ENCODE data around the gene ILDR1. TPM values are rescaled to one million over a fixed set of nuclear protein-coding genes. Genes with fewer than 3 reads are reported as not detected.
"Not testable (repeated sequence)": the region's sequence is repeated elsewhere in the genome, so short reads cannot be mapped to it uniquely, and the experiment has no call there.

The ILDR1 gene
- total RNA-seq, 4 donors from 2014 or later: 1.9 to 3.7 (median 2.3) TPM

DNA sequence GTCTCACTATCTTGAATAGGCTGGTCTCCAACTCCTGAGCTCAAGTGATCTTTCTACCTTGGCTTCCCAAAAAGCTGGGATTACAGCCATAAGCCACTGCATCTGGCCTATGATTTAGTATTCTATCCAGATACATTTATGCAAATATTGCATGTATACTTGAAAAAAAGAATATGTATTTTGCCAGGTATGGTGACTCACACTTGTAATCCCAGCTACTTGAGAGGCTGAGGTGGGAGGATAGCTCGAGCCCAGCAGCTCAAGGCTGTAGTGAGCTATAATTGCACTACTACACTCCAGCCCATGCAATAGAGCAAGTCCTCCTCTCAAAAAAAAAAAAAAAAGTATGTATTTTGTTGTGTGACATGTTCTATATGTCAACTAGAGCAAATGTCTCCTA, 73.4 kb downstream of the ILDR1 start:
- H3K27ac ChIP-seq: no peak overlapping the region
- no peaks in the 10 kb centered on the region for H3K4me1 ChIP-seq
- no peak overlapping the region for H3K4me3 ChIP-seq
- TF ChIP-seq POLR2AphosphoS5 (IDR thresholded peaks at IDR 0.05) (no peak), POLR2A (IDR thresholded peaks at IDR 0.05) (no peak), EP300 (IDR thresholded peaks at IDR 0.05) (no peak)
- TF ChIP-seq, protein P1, sequence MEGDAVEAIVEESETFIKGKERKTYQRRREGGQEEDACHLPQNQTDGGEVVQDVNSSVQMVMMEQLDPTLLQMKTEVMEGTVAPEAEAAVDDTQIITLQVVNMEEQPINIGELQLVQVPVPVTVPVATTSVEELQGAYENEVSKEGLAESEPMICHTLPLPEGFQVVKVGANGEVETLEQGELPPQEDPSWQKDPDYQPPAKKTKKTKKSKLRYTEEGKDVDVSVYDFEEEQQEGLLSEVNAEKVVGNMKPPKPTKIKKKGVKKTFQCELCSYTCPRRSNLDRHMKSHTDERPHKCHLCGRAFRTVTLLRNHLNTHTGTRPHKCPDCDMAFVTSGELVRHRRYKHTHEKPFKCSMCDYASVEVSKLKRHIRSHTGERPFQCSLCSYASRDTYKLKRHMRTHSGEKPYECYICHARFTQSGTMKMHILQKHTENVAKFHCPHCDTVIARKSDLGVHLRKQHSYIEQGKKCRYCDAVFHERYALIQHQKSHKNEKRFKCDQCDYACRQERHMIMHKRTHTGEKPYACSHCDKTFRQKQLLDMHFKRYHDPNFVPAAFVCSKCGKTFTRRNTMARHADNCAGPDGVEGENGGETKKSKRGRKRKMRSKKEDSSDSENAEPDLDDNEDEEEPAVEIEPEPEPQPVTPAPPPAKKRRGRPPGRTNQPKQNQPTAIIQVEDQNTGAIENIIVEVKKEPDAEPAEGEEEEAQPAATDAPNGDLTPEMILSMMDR (IDR thresholded peaks at IDR 0.05): no peak
- no peaks in the 10 kb centered on the region for H3K36me3 ChIP-seq
- 63% methylated on average over 1 of the region's 1 CpG for WGBS
- no peak for DNase-seq (ENCODE audit: low spot score in 2 of 2)
- H3K9me3 ChIP-seq: peaks cover 9% of the 10 kb centered on the region
- no peaks in the 10 kb centered on the region for H3K27me3 ChIP-seq

DNA sequence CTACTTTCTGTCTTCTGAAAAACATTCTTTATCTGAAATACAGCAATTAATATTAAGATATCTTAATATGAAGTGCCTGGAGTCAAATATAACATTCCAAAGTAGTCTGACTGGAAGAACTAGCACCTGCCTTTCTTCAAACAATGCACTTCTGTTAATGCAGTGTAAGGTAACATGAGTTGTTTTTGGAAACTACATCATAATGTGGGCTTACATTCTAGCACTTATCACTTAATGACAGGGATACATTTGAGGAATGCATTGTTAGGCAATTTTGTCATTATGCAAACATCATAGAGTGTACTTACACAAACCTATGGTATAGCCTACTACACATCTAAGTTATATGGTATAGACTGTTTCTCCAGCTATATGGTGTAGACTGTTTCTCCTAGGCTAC, 78.6 kb downstream of the ILDR1 start:
- H3K9me3 ChIP-seq: no peaks in the 10 kb centered on the region
- TF ChIP-seq, protein P1 (IDR thresholded peaks at IDR 0.05): no peak
- H3K4me1 ChIP-seq: peaks cover 7% of the 10 kb centered on the region
- H3K36me3 ChIP-seq: no peaks in the 10 kb centered on the region
- no peak overlapping the region for H3K27ac ChIP-seq
- H3K27me3 ChIP-seq: no peaks in the 10 kb centered on the region
- DNase-seq (ENCODE audit: low spot score in 2 of 2): no peak
- H3K4me3 ChIP-seq: no peak overlapping the region

DNA sequence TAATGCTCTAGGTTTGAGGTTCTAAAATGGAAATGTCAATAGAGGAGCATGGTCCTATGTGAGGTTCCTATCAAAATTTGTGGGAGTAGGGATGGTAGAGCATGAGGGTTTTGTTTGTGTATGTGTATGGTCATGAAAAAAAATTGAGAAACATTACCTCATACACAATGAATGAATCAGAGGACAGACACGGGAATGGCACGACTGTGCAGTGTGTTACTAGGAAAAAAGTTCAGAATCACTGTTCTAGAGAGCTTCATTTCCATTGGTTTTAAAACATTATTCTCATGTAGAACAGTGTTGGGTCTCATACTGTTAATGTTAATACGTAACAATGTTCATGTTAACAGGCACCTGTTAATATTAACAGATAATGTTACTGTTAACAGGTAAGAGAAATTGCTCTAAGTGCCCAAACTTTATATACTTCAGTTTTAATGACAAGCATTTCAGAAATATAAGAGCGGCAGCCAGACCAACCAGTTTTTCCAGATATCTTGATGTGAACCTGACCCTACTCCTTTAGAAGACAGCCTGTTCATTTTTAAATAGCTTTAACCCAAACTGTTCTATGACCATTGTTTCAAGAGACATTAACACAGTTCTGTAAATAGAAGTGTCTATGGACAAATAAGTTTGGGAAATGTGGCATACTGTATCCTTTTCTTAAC, 79.8 kb downstream of the ILDR1 start:
- H3K27ac ChIP-seq: peak overlapping the region; percentile 2
- no peak for DNase-seq (ENCODE audit: low spot score in 2 of 2)
- 42% methylated on average over 4 of the region's 4 CpGs for whole genome bisulfite sequencing

DNA sequence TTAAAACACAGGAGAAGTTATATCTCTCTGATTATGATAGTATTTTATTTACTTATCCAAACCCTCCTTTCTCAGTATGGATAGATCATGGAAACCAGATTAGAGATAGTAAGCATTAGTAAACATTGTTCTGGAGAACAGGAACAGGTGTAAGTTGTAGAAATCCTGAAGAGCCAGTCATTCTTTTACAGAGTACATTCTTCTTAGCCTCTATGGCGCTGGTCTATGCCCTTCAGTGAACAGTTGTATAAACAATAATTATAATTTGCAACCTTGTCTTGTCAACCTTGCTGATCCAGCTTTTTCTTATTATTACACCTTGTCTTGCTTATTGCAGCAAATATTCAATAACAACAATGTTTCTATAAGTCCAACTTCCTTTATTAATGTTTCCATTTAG, 80.5 kb downstream of the ILDR1 start:
- no peaks in the 10 kb centered on the region for H3K27me3 ChIP-seq
- no peaks in the 10 kb centered on the region for H3K9me3 ChIP-seq
- H3K4me1 ChIP-seq: peaks cover 7% of the 10 kb centered on the region
- TF ChIP-seq POLR2A (IDR thresholded peaks at IDR 0.05) (no peak), EP300 (IDR thresholded peaks at IDR 0.05) (no peak), POLR2AphosphoS5 (IDR thresholded peaks at IDR 0.05) (no peak)
- TF ChIP-seq, protein P1 (IDR thresholded peaks at IDR 0.05): no peak
- no peak overlapping the region for H3K27ac ChIP-seq
- no peak overlapping the region for H3K4me3 ChIP-seq
- DNase-seq (ENCODE audit: low spot score in 2 of 2): no peak
- H3K36me3 ChIP-seq: no peaks in the 10 kb centered on the region
- 85% methylated on average over 1 of the region's 1 CpG for WGBS

More for the DNA sequence above, 79.8 kb downstream of the ILDR1 start:
- no peaks in the 10 kb centered on the region for H3K36me3 ChIP-seq
- no peaks in the 10 kb centered on the region for H3K9me3 ChIP-seq
- no peak for TF ChIP-seq EP300 (IDR thresholded peaks at IDR 0.05)
- TF ChIP-seq, protein P1 (IDR thresholded peaks at IDR 0.05): no peak
- TF ChIP-seq POLR2AphosphoS5 (IDR thresholded peaks at IDR 0.05): no peak
- TF ChIP-seq POLR2A (IDR thresholded peaks at IDR 0.05): no peak
- no peak overlapping the region for H3K4me3 ChIP-seq
- peaks cover 7% of the 10 kb centered on the region for H3K4me1 ChIP-seq
- H3K27me3 ChIP-seq: no peaks in the 10 kb centered on the region

DNA sequence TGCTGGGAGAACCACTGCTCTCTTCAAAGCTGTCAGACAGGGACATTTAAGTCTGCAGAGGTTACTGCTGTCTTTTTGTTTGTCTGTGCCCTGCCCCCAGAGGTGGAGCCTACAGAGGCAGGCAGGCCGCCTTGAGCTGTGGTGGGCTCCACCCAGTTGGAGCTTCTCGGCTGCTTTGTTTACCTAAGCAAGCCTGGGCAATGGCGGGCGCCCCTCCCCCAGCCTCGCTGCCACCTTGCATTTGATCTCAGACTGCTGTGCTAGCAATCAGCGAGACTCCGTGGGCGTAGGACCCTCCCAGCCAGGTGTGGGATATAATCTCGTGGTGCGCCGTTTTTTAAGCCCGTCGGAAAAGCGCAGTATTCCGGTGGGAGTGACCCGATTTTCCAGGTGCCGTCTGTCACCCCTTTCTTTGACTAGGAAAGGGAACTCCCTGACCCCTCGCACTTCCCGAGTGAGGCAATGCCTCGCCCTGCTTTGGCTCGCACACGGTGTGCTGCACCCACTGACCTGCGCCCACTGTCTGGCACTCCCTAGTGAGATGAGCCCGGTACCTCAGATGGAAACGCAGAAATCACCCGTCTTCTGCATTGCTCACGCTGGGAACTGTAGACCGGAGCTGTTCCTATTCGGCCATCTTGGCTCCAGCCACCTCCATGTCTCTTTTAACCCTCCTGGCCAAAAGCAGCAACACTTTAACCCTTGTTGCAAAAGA, 83.7 kb downstream of the ILDR1 start:
- not testable (repeated sequence) for H3K4me3 ChIP-seq; H3K4me1 ChIP-seq; H3K9me3 ChIP-seq; DNase-seq (ENCODE audit: low spot score in 2 of 2); H3K27ac ChIP-seq; H3K36me3 ChIP-seq; H3K27me3 ChIP-seq
- WGBS: 90% methylated on average over 24 of the region's 29 CpGs

Other genes starting within 250 kb of the ILDR1 start
- gene IQCB1, start 187.2 kb downstream of the ILDR1 start, total RNA-seq: 10 to 100 TPM in 3 of 4 donors, 1 to 10 TPM in 1; 8.1 to 35.8 (median 15.0) TPM
- gene EAF2, start 187.0 kb downstream of the ILDR1 start, total RNA-seq: 1 to 10 TPM; 1.3 to 5.8 (median 2.6) TPM
- gene SLC15A2, start 127.8 kb downstream of the ILDR1 start, total RNA-seq: 1 to 10 TPM in 2 of 4 donors, under 1 TPM in 2; 0.76 to 2.3 (median 1.4) TPM
- gene CD86, start 33.1 kb upstream of the ILDR1 start, total RNA-seq: 10 to 100 TPM in 1 of 4 donors, 1 to 10 TPM in 3; 2.2 to 12.2 (median 3.3) TPM
- gene CASR, start 161.4 kb upstream of the ILDR1 start, total RNA-seq: not detected

Measured in suprapubic skin (tissue), 4 donors.